UCSD-AML1 (cell line): ENCODE results near the gene CTSE.
"Not testable (repeated sequence)": the region's sequence is repeated elsewhere in the genome, so short reads cannot be mapped to it uniquely, and the experiment has no call there.

Experiments
- DNase-seq: peaks from one replicate; lab custom pipeline; 2025; ENCODE audit not compliant: unreplicated experiment; lab: John Stamatoyannopoulos, UW

The CTSE gene

DNA sequence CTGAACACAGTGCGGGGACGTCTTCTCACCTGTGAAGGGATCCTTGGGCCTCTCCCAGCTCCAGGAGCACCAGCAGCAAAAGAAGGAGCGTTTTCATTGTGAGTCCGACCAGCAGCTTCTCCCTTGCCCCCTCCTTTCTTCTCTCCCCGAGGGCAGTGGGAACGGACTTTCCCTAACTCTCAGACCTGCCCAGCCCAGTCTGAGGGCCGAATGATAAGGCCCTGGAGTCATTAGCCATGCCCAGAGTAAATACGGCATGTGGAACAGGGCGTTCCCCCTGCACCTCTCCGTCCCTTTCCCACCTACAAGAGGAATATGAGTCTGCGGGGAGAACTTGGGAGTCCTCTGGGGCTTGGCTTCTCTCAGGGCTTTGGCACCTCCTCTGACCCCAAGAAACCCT lies at the start of gene CTSE:
Gene CTSE, minus strand, starts transcription at position 201 of the 400 bp plus-strand sequence. Its CDS starts 104 bp downstream, at position 97.
- DNase-seq = no peak

- no peak for DNase-seq
Observed at GRCh38 chr1:206070627-206071304, 47.1 kb upstream of the CTSE start.

DNA sequence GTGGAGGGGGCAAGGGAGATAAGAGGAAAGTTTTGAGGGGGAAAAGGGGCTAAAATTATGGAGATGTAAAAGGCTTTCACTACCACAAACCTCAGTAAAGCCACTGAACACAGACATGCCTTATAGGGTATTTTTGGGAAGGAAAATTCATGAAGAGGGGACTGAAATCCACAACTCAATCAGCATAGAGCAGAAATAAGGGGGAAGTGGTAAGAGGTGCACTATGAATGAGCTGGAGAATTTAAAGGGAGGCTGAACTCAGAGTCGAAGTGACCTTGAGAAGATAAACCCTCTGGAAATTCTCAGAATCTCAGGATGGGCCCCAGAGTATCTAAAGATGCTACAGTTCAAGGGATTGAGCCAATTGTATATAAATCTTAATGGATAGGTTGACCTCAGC lies 44.6 kb upstream of the CTSE start:
- DNase-seq = no peak

DNA sequence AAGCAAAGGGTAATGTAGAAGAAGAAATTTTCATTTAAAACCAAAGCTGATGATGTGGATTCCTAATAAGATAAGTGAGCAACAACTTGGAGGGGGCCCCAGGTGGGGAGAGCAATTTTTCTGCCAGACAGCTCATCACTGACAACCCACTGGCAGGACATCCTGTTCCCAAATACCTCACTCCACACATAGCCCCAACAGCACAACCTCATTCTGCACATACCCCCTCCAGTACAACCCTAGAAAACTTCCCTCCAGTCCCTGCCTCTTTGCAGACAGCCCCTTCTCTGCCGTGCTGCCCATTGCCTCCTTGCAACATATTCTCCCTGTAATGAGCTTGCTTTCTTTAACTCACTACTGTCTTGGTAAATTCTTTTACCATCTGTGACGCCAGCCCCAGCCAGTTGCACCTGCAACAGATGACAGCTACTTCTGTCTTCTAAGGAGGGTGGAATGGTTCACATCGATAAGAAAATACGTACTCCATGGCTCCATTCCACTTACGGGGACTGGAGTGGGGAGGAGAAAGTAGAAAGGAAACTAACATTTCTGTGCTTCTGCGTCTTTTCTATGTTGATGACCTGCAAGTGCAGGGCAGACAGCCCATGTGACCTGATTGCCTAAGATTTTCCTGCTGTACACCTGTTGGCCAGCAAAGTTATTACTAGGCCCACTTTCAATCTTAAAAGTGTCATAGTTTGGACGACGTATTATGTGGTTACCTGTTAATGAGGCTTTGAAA lies 44.0 kb upstream of the CTSE start:
- no peak for DNase-seq

DNA sequence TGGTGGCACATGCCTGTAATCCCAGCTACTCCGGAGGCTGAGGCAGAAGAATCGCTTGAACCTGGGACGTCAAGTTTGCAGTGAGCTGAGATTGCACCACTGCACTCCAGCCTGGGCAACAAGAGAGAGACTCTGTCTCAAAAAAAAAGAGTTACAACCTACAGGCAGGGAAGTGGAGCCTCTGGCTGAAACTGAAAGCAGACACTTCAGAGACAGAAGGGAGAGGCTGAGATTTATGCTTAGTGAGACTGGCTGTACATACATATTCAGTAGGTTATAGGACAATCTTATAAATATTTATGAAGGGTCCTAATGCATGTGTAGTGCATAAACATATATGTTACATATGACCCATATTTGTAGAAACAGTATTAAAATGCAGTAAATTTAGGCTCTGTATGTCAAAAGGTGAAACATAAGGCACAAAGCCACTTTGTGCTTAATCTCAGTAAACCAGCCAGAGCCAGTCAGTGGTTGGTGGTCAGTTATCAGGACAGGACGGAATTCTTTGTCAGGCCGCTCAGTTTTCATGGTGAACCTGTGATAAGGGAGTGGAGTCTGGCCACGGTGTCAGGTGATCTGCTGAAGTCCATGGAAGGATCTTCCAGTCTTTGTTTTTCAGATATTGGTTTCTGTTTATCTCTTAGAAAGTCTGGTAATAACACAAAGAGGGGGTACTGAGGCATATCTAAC lies 42.9 kb upstream of the CTSE start:
- DNase-seq = no peak

- no peak for DNase-seq
Observed at GRCh38 chr1:206065547-206066145, 42.0 kb upstream of the CTSE start.

DNA sequence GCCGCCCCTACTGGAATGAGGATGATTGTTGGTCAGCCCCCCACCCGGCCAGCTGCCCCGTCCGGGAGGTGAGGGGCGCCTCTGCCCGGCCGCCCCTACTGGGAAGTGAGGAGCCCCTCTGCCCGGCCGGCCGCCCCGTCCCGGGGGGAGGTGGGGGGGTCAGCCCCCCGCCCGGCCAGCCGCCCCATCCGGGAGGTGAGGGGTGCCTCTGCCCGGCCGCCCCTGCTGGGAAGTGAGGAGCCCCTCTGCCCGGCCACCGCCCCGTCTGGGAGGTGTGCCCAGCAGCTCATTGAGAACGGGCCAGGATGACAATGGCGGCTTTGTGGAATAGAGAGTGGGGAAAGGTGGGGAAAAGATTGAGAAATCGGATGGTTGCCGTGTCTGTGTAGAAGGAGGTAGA lies 40.8 kb upstream of the CTSE start:
- not testable (repeated sequence) for DNase-seq

- DNase-seq = not testable (repeated sequence)
Observed at GRCh38 chr1:206064001-206064400, 40.3 kb upstream of the CTSE start.

DNA sequence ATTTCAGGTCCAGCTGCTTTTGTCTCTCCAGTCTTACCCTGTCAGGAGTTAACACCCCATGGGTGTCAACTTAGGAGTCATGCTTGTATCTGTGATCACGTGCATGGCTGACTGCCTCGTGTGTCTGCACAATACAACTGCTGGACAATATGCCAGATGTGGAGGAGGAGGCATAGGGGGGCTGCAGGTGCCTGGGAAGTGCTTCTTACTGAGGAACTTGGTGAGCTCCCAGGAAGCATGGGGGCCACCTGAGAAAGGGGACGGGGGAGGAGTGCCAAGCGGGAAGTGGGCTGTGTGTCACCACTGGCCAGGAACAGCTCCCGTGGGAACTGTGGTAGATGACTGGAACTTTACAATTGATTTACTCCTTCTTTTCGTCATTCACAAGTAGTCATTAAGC lies 38.8 kb upstream of the CTSE start:
- no peak for DNase-seq

DNA sequence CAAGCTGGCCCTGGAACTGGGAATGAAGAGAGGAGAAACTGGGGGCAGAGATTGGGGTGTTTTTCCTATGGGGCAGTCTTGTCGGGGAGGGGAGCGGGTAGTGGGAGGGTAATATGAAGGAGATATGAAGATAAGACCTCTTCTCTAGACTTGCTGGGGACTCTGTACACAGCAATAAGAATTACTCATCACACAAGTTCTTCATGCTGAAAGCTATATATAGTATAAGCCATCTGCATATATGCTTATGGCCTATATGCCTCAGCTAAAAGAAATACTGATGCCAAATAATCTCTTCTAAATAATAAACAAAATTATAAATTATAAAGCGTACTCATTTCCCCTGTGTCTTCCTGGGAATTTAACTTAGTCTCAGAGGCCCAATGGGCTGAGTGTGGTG lies 37.1 kb upstream of the CTSE start:
- no peak for DNase-seq

GRCh38 chr1:206059355-206059915 lies 35.7 kb upstream of the CTSE start:
- DNase-seq = no peak

DNA sequence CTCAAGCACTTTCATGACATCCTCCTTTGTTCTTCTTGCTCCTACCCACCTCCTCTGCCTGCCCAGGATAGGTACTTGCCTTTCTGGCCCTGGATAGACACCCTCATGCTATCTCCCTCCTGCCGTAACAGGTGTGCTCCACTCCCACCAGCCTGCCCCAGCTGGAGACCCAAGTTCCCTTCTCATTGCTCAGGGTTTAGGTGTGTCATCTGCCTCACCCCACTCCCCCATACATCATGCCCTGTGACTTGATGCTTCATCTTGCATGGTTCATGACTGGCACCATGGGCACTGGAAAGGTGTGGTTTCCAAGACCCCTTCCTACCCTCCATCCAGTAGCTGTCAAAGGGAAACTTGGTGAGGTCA lies 35.2 kb upstream of the CTSE start:
- no peak for DNase-seq

GRCh38 chr1:206058289-206058926 lies 34.7 kb upstream of the CTSE start:
- not testable (repeated sequence) for DNase-seq

- not testable (repeated sequence) for DNase-seq
Observed at GRCh38 chr1:206055639-206056323, 32.1 kb upstream of the CTSE start.

DNA sequence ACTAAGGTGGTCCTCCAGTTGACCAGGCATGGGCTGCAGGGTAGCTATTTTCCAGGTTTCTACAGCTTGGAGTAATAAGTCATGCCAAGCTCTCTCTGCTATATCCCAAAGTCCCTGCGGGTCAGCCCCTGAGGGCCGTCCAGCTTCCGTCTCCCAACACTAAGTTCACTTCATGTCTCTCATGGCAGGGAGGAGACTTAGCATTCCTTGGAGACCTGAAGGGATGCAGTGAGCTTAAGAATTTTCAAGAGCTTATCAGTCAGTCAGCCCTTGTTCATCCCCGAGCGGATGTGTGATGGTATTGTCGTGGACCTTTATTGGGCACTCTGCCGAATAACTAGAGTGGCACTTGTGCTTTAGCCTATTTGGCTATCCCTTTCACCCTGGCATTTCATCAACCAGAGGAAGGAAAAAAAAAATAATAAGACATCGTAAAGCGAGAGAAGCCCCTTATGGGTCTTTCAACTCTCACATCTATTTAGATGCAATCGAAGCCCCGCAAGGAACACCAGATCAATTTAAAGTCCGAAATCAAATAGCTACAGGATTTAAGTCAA lies 31.5 kb upstream of the CTSE start:
- DNase-seq = not testable (repeated sequence)

- DNase-seq = not testable (repeated sequence)
Observed at GRCh38 chr1:206053616-206054015, 29.9 kb upstream of the CTSE start.

DNA sequence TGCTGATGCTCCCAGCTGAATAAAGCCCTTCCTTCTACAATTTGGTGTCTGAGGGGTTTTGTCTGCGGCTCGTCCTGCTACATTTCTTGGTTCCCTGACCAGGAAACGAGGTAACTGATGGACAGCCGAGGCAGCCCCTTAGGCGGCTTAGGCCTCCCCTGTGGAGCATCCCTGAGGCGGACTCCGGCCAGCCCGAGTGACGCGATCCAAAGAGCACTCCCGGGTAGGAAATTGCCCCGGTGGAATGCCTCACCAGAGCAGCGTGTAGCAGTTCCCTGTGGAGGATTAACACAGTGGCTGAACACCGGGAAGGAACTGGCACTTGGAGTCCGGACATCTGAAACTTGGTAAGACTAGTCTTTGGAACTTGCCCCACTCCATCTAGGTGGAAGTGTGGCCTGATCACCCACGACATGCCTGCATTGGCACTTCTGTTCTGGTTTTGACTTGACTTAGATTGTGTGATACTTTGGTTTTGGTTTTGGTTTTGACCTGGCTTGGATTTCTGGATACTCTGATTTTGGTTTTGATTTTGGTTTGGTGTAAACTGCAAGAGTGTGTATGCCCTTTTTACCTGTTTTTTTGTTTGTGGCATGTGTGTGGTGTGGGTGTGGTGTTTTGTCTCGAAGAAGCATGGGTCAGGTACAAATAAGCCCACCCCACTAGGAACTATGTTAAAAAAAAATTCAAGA lies 29.4 kb upstream of the CTSE start, which contains the start of gene RHEX:
Gene RHEX, plus strand, starts transcription at position 255 of the 692 bp plus-strand sequence. CDS start 44,656 bp downstream, outside the sequence.
- not testable (repeated sequence) for DNase-seq

DNA sequence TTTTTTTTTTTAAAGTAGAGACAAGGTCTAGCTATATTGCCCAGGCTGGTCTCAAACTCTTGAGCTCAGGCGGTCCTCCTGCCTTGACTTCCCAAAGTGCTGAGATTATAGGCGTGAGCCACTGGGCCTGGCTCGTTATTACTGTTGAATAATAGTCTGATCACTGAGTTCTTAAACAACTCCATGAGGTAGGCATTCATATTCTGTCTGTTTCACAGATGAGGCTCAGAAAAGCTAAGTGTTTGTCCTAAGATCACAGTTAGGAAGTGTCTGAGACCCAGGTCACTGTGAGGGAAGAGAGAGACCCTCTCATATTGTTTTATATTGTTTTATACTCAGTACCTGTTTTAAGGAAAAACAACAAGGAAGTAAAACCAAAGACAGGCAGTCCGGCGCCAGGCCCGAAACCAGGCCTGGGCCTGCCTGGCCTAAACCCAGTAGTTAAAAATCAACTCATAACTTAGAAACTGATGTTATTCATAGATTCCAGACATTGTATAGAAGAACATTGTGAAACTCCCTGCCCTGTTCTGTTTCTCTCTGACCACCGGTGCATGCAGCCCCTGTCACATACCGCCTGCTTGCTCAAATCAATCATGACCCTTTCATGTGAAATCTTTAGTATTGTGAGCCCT lies 28.7 kb upstream of the CTSE start:
- not testable (repeated sequence) for DNase-seq
